ENCODE measurements around the gene EPB41L4A. TPM values are rescaled to one million over a fixed set of nuclear protein-coding genes. Genes with fewer than 3 reads are reported as not detected.

The EPB41L4A gene
- total and polyA plus RNA-seq, 2 donors (not counting 3 experiments of a cell fraction or from before 2014, with no cell fraction given), result 6.0 to 17.9 TPM

DNA sequence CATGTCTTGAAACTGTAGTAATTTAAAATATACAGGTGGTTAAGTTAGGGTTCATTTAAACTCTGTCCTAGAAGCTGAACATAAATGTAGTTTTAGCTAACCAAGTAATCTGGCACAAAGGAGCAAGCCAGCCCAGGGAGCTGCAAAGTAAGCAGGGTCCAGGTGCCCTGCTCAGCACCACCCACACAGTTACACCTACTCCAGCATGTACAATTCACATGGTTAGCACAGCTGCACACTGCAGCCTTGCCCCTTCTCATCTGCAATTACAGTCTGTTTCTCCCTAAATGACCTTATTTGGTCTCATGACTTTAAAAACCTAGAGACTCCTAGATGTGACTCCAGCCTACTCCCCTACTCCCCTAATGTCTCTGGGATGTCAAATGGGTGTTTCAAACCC is 128.4 kb downstream of the EPB41L4A start:
- Histone ChIP-seq H3K9me3 (replicated peaks; ENCODE audit: control insufficient read depth, insufficient read depth, low read length) (no peaks in the 10 kb centered on the region), H3K27ac (ENCODE audit: insufficient read depth, low read depth, low read length) (no peak overlapping the region), H3K79me2 (ENCODE audit: control insufficient read depth, insufficient read depth, low read length) (no peaks in the 10 kb centered on the region), H3K36me3 (ENCODE audit: control insufficient read depth in 2 of 2, extremely low read depth in 1 of 2, insufficient read depth in 2 of 2, low read length in 2 of 2) (no peaks in the 10 kb centered on the region), H3K9ac (replicated peaks; ENCODE audit: extremely low read depth, insufficient read depth, low read length) (no peak overlapping the region), H2AFZ (ENCODE audit: low read depth, low read length) (no peak overlapping the region), H3K4me2 (ENCODE audit: insufficient read depth, low read length) (no peak overlapping the region), H3K9me1 (replicated peaks; ENCODE audit: control insufficient read depth, extremely low read depth, insufficient read depth, low read length) (no peaks in the 10 kb centered on the region), H3K27me3 (ENCODE audit: control insufficient read depth in 2 of 2, insufficient read depth in 2 of 2, low read length in 2 of 2) (no peaks in the 10 kb centered on the region), H3K4me1 (ENCODE audit: control insufficient read depth, extremely low read depth, insufficient read depth, low read length) (no peaks in the 10 kb centered on the region), H4K20me1 (replicated peaks; ENCODE audit: control insufficient read depth, extremely low read depth, insufficient read depth, low read length) (no peaks in the 10 kb centered on the region), H3K4me3 (replicated peaks in 1 of 3; ENCODE audit: insufficient read depth in 1 of 3, low read depth in 1 of 3, low read length in 3 of 3) (no peak overlapping the region)
- FAIRE-seq, result no peak
- BruUV-seq (replicated peaks), result no TSS peak
- dilution Hi-C loops (cut with MboI; ENCODE audit: extremely low pct_ligation_motif_present, low sequenced_read_pairs) (no loop called here), intact Hi-C loops (cut with micrococcal nuclease) (no loop called here)
- no peak for DNase-seq (ENCODE audit: low read depth, low spot score)
- POLR2A ChIA-PET, result no interaction called here
- no peak for TF ChIP-seq POLR2A (IDR thresholded peaks at IDR 0.05; ENCODE audit: low read depth, low read length)
- no peak for TF ChIP-seq JUN (IDR thresholded peaks at IDR 0.05; ENCODE audit: borderline replicate concordance, insufficient read depth, insufficient read length, low read depth)
- TF ChIP-seq, protein P1, sequence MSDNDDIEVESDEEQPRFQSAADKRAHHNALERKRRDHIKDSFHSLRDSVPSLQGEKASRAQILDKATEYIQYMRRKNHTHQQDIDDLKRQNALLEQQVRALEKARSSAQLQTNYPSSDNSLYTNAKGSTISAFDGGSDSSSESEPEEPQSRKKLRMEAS (IDR thresholded peaks at IDR 0.05; ENCODE audit: insufficient read depth, insufficient read length), result no peak
- TF ChIP-seq, protein P2, sequence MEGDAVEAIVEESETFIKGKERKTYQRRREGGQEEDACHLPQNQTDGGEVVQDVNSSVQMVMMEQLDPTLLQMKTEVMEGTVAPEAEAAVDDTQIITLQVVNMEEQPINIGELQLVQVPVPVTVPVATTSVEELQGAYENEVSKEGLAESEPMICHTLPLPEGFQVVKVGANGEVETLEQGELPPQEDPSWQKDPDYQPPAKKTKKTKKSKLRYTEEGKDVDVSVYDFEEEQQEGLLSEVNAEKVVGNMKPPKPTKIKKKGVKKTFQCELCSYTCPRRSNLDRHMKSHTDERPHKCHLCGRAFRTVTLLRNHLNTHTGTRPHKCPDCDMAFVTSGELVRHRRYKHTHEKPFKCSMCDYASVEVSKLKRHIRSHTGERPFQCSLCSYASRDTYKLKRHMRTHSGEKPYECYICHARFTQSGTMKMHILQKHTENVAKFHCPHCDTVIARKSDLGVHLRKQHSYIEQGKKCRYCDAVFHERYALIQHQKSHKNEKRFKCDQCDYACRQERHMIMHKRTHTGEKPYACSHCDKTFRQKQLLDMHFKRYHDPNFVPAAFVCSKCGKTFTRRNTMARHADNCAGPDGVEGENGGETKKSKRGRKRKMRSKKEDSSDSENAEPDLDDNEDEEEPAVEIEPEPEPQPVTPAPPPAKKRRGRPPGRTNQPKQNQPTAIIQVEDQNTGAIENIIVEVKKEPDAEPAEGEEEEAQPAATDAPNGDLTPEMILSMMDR (IDR thresholded peaks at IDR 0.05; ENCODE audit: extremely low read depth in 1 of 2, insufficient read depth in 1 of 2, low read depth in 1 of 2, low read length in 2 of 2), result no peak
- CTCF ChIA-PET, result no interaction called here

DNA sequence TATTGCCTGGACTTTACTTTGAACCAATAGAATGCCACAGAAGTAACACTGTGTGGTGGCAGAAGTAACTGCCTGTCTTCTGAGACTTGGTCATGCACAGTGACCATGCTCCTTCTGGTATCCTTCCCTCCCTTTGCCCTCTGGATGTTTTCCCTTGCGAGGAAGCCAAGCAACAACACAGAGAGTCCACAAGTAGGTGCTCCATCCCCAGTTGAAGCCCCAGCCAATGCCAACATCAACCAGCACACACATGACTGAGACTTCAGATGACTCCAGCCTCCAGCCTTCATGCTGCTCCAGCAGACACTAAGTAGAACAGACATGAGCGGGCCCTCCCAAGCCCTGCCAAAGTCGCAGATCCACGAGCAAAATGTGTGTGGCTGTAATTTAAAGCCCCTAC is 129.6 kb downstream of the EPB41L4A start:
- ChIA-PET POLR2A (no interaction called here), CTCF (no interaction called here)
- no peak for DNase-seq (ENCODE audit: low read depth, low spot score)
- Histone ChIP-seq H4K20me1 (replicated peaks; ENCODE audit: control insufficient read depth, extremely low read depth, insufficient read depth, low read length) (no peaks in the 10 kb centered on the region), H3K4me1 (ENCODE audit: control insufficient read depth, extremely low read depth, insufficient read depth, low read length) (no peaks in the 10 kb centered on the region), H3K9me3 (replicated peaks; ENCODE audit: control insufficient read depth, insufficient read depth, low read length) (no peaks in the 10 kb centered on the region), H3K4me3 (replicated peaks in 1 of 3; ENCODE audit: insufficient read depth in 1 of 3, low read depth in 1 of 3, low read length in 3 of 3) (no peak overlapping the region), H3K9ac (replicated peaks; ENCODE audit: extremely low read depth, insufficient read depth, low read length) (no peak overlapping the region), H3K27me3 (ENCODE audit: control insufficient read depth in 2 of 2, insufficient read depth in 2 of 2, low read length in 2 of 2) (no peaks in the 10 kb centered on the region), H3K9me1 (replicated peaks; ENCODE audit: control insufficient read depth, extremely low read depth, insufficient read depth, low read length) (no peaks in the 10 kb centered on the region), H3K79me2 (ENCODE audit: control insufficient read depth, insufficient read depth, low read length) (no peaks in the 10 kb centered on the region), H3K4me2 (ENCODE audit: insufficient read depth, low read length) (no peak overlapping the region), H3K36me3 (ENCODE audit: control insufficient read depth in 2 of 2, extremely low read depth in 1 of 2, insufficient read depth in 2 of 2, low read length in 2 of 2) (no peaks in the 10 kb centered on the region), H2AFZ (ENCODE audit: low read depth, low read length) (no peak overlapping the region), H3K27ac (ENCODE audit: insufficient read depth, low read depth, low read length) (no peak overlapping the region)
- dilution Hi-C loops (cut with MboI; ENCODE audit: extremely low pct_ligation_motif_present, low sequenced_read_pairs), result no loop called here
- BruUV-seq (replicated peaks), result no TSS peak
- TF ChIP-seq POLR2AphosphoS5 (IDR thresholded peaks at IDR 0.05; ENCODE audit: insufficient read depth, low read depth, low read length) (no peak), POLR2A (IDR thresholded peaks at IDR 0.05; ENCODE audit: low read depth, low read length) (no peak), JUN (IDR thresholded peaks at IDR 0.05; ENCODE audit: borderline replicate concordance, insufficient read depth, insufficient read length, low read depth) (no peak), EZH2 (IDR thresholded peaks at IDR 0.05; ENCODE audit: borderline replicate concordance, low read depth, low read length, severe bottlenecking) (no peak), FOS (IDR thresholded peaks at IDR 0.05; ENCODE audit: borderline replicate concordance, insufficient read depth, low read length) (no peak), MYC (IDR thresholded peaks at IDR 0.05; ENCODE audit: low read depth, low read length) (no peak), GATA2 (IDR thresholded peaks at IDR 0.05; ENCODE audit: insufficient read depth, insufficient read length, low read depth, low read length) (no peak)
- TF ChIP-seq, protein P2 (IDR thresholded peaks at IDR 0.05; ENCODE audit: extremely low read depth in 1 of 2, insufficient read depth in 1 of 2, low read depth in 1 of 2, low read length in 2 of 2), result no peak
- TF ChIP-seq, protein P1 (IDR thresholded peaks at IDR 0.05; ENCODE audit: insufficient read depth, insufficient read length), result no peak
- intact Hi-C loops (cut with micrococcal nuclease), result no loop called here
- FAIRE-seq, result no peak
